Endodermal cell (in vitro differentiated cells): ENCODE results near the gene SYNGR4. TPM values are rescaled to one million over a fixed set of nuclear protein-coding genes. Genes with fewer than 3 reads are reported as not detected.
A peak's percentile ranks its signal among the peaks of the same experiment; 100 is the strongest.

ENCODE experiments used
- DNase-seq: peaks from one replicate; pipeline ENCODE4 v3.0.0-alpha.2; 2017
- H3K27ac ChIP-seq: 2 replicates; pipeline ENCODE4 v1.5.1; 2013; ENCODE audit warnings: mild to moderate bottlenecking, low read depth, low read length, moderate library complexity
- H3K27me3 ChIP-seq: 2 replicates; pipeline ENCODE4 v1.6.1; 2013; ENCODE audit warnings: mild to moderate bottlenecking, low read length, moderate library complexity; ENCODE audit not compliant: insufficient read depth, control insufficient read depth, poor library complexity, severe bottlenecking
- H3K36me3 ChIP-seq: 2 replicates; pipeline ENCODE4 v1.7.0; 2013; ENCODE audit warnings: mild to moderate bottlenecking, low read length, moderate library complexity; ENCODE audit not compliant: control insufficient read depth, insufficient read depth
- H3K4me1 ChIP-seq: one replicate; pipeline ENCODE4 v1.7.0; 2013; ENCODE audit warnings: low read length; ENCODE audit not compliant: control insufficient read depth, insufficient read depth
- H3K4me3 ChIP-seq: 2 replicates; pipeline ENCODE4 v1.5.1; 2013; ENCODE audit warnings: mild to moderate bottlenecking, low read length, moderate library complexity
- H3K9ac ChIP-seq: 2 replicates; pipeline ENCODE4 v1.6.1; 2013; ENCODE audit warnings: mild to moderate bottlenecking, low read length, moderate library complexity; ENCODE audit not compliant: poor library complexity, severe bottlenecking; ENCODE audit errors: extremely low read depth
- H3K9me3 ChIP-seq: 2 replicates; pipeline ENCODE4 v1.6.1; 2013; ENCODE audit warnings: mild to moderate bottlenecking, low read length, moderate library complexity; ENCODE audit not compliant: control insufficient read depth
- H3K27ac Mint-ChIP-seq: 2 replicates; pipeline ENCODE4 v1.8.0; 2020; ENCODE audit warnings: mixed read lengths
- H3K27me3 Mint-ChIP-seq: 2 replicates; pipeline ENCODE4 v1.8.0; 2021; ENCODE audit warnings: mild to moderate bottlenecking, mixed read lengths; ENCODE audit not compliant: insufficient read depth
- H3K36me3 Mint-ChIP-seq: 2 replicates; pipeline ENCODE4 v1.8.0; 2020; ENCODE audit warnings: low read depth, mixed read lengths
- H3K4me1 Mint-ChIP-seq: 2 replicates; pipeline ENCODE4 v1.8.0; 2020; ENCODE audit warnings: mixed read lengths
- H3K4me3 Mint-ChIP-seq: 2 replicates; pipeline ENCODE4 v1.8.0; 2020; ENCODE audit warnings: mild to moderate bottlenecking, moderate library complexity, mixed read lengths
- H3K9me3 Mint-ChIP-seq: 2 replicates; pipeline ENCODE4 v1.8.0; 2020; ENCODE audit warnings: mild to moderate bottlenecking, mixed read lengths
- CTCF ChIP-seq: fragments of 200-600 bp; sonication (generic); conservative IDR thresholded peaks from 2 replicates; pipeline ENCODE4 v1.5.0; 2021; ENCODE audit warnings: antibody characterized with exemption, mild to moderate bottlenecking
- WGBS, 2 experiments: methylation state at CpG; one replicate each; pipeline versions ENCODE4 v1.1.5 to v1.1.7; 2013; ENCODE audit warnings: missing lambda C conversion rate in 2 of 2, mixed read lengths in 1 of 2; ENCODE audit not compliant: insufficient coverage in 1 of 2, insufficient read length in 1 of 2; 5-methylcytosine and 5-hydroxymethylcytosine counted together
- total RNA-seq, 2 donors: library from RNA; stranded (reverse); fragmentation: NEBNext Ultra II Directional in 1 of 2; extraction: Animal tissue kit (Norgen Biotek cat#: 25700) in 1 of 2; gene quantifications; 2 replicates in 1 of 2; 3 replicates in 1 of 2; pipeline ENCODE4 v1.2.1, GENCODE V29; 2021

The SYNGR4 gene
- total RNA-seq, 2 donors from 2014 or later: not detected

- Histone ChIP-seq H3K27ac (no peak overlapping the region), H3K27me3 (no peaks in the 10 kb centered on the region), H3K36me3 (no peaks in the 10 kb centered on the region), H3K9ac (peak overlapping the region; percentile 52), H3K4me1 (no peaks in the 10 kb centered on the region), H3K9me3 (no peaks in the 10 kb centered on the region), H3K4me3 (peak overlapping the region; percentile 86)
- H3K9me3 Mint-ChIP-seq: no peaks in the 10 kb centered on the region
- peak; percentile 11 for TF ChIP-seq CTCF
- H3K4me3 Mint-ChIP-seq: peak overlapping the region; percentile 72
- DNase-seq: peak; percentile 99
- H3K27ac Mint-ChIP-seq: peak overlapping the region; percentile 97
- H3K4me1 Mint-ChIP-seq: no peaks in the 10 kb centered on the region
- 5 to 13% methylated on average over 8 to 26 of the region's 26 CpGs for WGBS, 2 experiments
- peaks cover 3% of the 10 kb centered on the region for H3K27me3 Mint-ChIP-seq
- H3K36me3 Mint-ChIP-seq: no peaks in the 10 kb centered on the region
Measured at GRCh38 chr19:48362716-48363499, 1.3 kb upstream of the SYNGR4 start.

- Histone ChIP-seq H3K4me3 (peak overlapping the region; percentile 86), H3K9me3 (no peaks in the 10 kb centered on the region), H3K27ac (peak overlapping the region; percentile 40), H3K36me3 (no peaks in the 10 kb centered on the region), H3K4me1 (no peaks in the 10 kb centered on the region), H3K9ac (peak overlapping the region; percentile 52), H3K27me3 (no peaks in the 10 kb centered on the region)
- no peaks in the 10 kb centered on the region for H3K9me3 Mint-ChIP-seq
- H3K27ac Mint-ChIP-seq: peak overlapping the region; percentile 97
- H3K4me3 Mint-ChIP-seq: peak overlapping the region; percentile 72
- H3K27me3 Mint-ChIP-seq: peaks cover 5% of the 10 kb centered on the region
- H3K4me1 Mint-ChIP-seq: no peaks in the 10 kb centered on the region
- 4 to 7% methylated on average over 3 to 10 of the region's 10 CpGs for WGBS, 2 experiments
- no peaks in the 10 kb centered on the region for H3K36me3 Mint-ChIP-seq
- no peak for TF ChIP-seq CTCF
- DNase-seq: no peak
Measured at GRCh38 chr19:48363500-48363809, 712 bp upstream of the SYNGR4 start.

GRCh38 chr19:48364598-48365348 is 606 bp downstream of the SYNGR4 start:
- no peaks in the 10 kb centered on the region for H3K36me3 ChIP-seq
- DNase-seq: no peak
- peak overlapping the region; percentile 35 for H3K27ac Mint-ChIP-seq
- H3K9me3 ChIP-seq: no peaks in the 10 kb centered on the region
- 78 to 85% methylated on average over 6 to 10 of the region's 10 CpGs for WGBS, 2 experiments
- H3K4me3 Mint-ChIP-seq: peak overlapping the region; percentile 72
- H3K4me1 Mint-ChIP-seq: no peaks in the 10 kb centered on the region
- no peaks in the 10 kb centered on the region for H3K9me3 Mint-ChIP-seq
- no peak overlapping the region for H3K27ac ChIP-seq
- no peak overlapping the region for H3K9ac ChIP-seq
- peak overlapping the region; percentile 41 for H3K4me3 ChIP-seq
- no peaks in the 10 kb centered on the region for H3K27me3 ChIP-seq
- no peaks in the 10 kb centered on the region for H3K4me1 ChIP-seq
- peaks cover 10% of the 10 kb centered on the region for H3K27me3 Mint-ChIP-seq
- no peaks in the 10 kb centered on the region for H3K36me3 Mint-ChIP-seq
- no peak for TF ChIP-seq CTCF
